ENCODE measurements around the gene CLASP2. TPM values are rescaled to one million over a fixed set of nuclear protein-coding genes. Genes with fewer than 3 reads are reported as not detected.
"Not testable (repeated sequence)": the region's sequence is repeated elsewhere in the genome, so short reads cannot be mapped to it uniquely, and the experiment has no call there.

Gene CLASP2
- total RNA-seq, 1 experiment from 2014 or later = 95.2 TPM

DNA sequence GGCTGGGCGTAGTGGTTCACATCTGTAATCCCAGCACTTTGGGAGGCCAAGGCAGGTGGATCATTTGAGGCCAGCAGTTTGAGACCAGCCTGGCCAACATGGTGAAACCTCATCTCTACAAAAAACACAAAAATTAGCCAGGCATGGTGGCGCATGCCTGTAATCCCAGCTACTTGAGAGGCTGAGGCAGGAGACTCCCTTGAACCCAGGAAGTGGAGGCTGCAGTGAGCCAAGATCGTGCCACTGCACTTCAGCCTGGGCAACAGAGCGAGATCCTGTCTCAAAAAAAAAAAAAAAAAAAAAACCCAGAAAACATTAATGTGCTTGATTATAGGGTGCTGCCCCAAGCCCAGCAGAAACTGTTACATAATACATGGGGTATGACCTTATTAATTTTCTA, 67.0 kb downstream of the CLASP2 start:
- in situ Hi-C loops (cut with HindIII; ENCODE audit: low pct_unique_long_range_greater_than_20kb, low sequenced_read_pairs); DNase-seq (ENCODE audit: low read depth, low spot score): not testable (repeated sequence)

DNA sequence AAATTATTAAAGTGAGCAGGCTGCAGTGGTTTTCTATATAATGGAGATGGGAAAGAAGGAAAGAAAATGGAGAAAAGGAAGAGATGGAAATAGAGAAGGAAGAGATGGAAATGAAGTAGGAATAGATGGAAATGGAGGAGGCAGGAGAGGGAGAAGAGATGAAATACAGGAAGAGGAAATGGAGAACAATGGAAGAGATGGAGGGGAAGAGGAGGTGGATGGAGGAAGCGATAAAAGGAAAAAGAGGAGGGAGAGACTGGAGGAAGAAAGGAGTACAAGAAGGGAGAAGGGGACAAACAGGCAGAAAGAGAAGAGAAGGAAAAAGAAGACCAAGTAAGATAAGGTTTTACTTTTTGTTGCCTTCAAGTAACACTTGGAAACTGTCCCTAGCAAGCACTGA, 67.6 kb downstream of the CLASP2 start:
- in situ Hi-C loops (cut with HindIII; ENCODE audit: low pct_unique_long_range_greater_than_20kb, low sequenced_read_pairs) = no loop called here
- no peak for DNase-seq (ENCODE audit: low read depth, low spot score)

DNA sequence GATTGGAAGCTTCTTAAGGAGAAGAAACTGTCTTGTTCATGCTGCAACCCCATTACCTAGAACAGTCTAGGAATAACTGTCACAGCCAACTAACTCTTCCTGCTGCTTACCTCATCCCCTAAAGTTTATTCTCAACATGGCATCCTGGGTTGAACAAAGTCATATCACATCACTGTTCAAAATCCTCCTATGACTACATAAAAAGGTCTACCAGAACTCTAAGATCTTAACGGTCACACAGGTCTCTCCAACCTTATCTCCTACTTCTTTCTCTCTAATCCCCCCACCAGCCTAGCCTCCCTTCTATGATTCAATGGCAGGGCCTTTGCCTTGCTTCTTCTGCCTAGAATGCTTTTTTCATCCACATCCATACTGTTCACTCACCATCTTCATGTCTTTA, 69.3 kb downstream of the CLASP2 start:
- DNase-seq (ENCODE audit: low read depth, low spot score) = no peak
- in situ Hi-C loops (cut with HindIII; ENCODE audit: low pct_unique_long_range_greater_than_20kb, low sequenced_read_pairs) = loop anchor here (25.0 kb wide), 1 partner anchor 139 kb away; the partner anchor contains the start of gene PDCD6IP

DNA sequence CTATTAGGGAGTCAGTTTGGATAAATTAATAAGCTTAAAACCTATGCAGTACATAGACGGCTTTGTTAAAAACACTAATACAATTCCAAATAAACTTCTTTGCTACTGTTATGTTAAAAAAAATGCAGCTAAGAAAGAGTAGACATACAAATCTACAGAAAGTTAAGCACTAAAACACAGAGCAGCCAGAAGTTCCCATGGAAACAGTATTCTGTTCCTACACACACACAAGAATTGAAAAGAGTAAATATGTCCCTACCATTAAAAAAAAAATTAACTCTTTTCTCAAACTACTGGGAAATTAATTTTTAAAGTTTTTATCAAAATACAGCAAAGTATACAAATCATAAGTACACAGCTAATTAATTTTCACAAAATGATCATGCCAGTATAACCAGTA, 71.6 kb downstream of the CLASP2 start:
- in situ Hi-C loops (cut with HindIII; ENCODE audit: low pct_unique_long_range_greater_than_20kb, low sequenced_read_pairs) = loop anchor here (25.0 kb wide), 1 partner anchor 141 kb away; the partner anchor contains the start of gene PDCD6IP

DNA sequence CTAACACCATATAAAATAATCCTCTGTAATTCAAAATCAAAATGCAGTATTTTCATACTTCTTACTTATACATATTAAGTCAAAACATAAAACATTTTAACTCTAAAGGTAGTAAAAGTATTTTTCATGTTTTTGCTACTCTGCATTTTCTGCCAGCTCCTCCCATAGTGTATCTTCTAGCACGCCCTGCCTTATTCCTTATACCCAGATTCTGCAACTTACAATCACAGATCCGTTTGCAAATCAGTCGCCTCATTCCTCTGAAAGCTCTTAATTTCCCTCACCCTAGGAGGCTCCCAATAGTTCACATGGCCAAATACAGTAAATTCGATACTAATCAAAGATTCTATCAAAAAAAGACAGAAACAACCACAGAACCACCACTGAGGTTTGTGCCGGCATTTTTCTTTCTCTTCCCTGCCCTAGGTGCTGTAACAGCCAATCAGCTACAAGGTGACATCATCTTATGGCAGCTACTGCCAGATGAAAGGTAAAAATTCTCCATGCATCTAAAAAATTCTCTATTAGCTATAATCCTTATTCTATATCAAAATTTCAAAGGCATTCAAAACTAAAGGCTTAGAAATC, 72.9 kb downstream of the CLASP2 start:
- in situ Hi-C loops (cut with HindIII; ENCODE audit: low pct_unique_long_range_greater_than_20kb, low sequenced_read_pairs) = loop anchor here (25.0 kb wide), 1 partner anchor 142 kb away; the partner anchor contains the start of gene PDCD6IP

More for the DNA sequence above, 71.6 kb downstream of the CLASP2 start:
- no peak for DNase-seq (ENCODE audit: low read depth, low spot score)

DNA sequence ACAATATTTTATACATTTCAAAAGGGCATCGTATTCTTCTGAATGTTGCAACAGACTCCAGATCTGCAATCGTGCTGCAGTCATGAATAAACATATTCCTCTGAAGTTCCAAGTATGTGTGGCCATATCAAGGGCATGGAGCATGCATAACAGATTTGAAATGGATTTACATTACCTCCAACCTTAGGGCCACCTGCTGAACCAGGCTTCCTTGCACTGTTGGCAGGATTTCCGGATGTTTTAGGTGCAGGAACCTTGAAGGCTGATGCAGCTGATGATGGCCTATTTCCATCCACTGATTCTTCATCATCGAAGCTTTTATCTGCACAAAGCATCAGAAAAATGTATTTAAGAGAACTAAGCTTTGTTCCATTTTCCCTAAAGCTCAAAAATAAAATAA, 73.5 kb downstream of the CLASP2 start:
- no peak for DNase-seq (ENCODE audit: low read depth, low spot score)
- in situ Hi-C loops (cut with HindIII; ENCODE audit: low pct_unique_long_range_greater_than_20kb, low sequenced_read_pairs) = loop anchor here (25.0 kb wide), 1 partner anchor 143 kb away; the partner anchor contains the start of gene PDCD6IP

More for the DNA sequence above, 72.9 kb downstream of the CLASP2 start:
- DNase-seq (ENCODE audit: low read depth, low spot score) = peak; percentile 64

DNA sequence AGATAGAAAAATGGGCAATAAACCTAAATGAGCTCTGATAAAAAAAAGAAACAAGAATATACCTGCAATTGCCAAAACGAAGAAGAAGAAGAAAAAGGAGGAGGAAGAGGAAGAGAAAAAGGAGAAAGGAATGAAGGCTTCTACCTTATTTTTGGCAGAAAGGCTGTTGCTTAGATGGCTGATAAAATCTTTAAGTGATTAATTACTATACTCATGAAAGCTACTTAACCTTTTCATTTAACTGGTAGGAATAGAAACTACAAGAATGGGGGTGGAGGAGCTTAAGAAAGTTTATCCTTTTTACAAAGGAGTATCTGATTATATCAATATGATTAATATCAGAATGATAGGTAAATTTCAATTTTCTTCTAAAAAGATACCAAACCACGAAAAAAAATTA, 75.2 kb downstream of the CLASP2 start:
- in situ Hi-C loops (cut with HindIII; ENCODE audit: low pct_unique_long_range_greater_than_20kb, low sequenced_read_pairs) = loop anchor here (25.0 kb wide), 1 partner anchor 144 kb away; the partner anchor contains the start of gene PDCD6IP
- DNase-seq (ENCODE audit: low read depth, low spot score) = no peak

DNA sequence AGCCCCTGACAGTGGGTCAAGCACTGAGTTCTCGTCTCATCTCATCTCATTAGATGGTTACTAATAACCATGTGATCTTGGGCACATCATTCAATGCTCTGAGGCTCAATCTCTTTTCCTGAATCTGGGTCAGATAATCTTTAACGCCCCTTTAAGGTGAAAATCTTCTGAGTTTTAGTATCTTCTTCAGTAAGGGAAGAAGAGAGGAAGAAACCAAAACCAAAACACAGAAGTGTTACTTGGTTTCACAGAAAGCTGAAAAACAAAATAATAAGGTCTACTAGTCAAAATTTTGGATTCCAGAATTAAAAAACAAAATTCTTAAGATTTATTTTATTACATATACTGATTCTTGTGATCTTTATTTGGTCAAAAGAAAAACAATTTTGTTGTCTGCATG, 78.2 kb downstream of the CLASP2 start:
- in situ Hi-C loops (cut with HindIII; ENCODE audit: low pct_unique_long_range_greater_than_20kb, low sequenced_read_pairs) = loop anchor here (25.0 kb wide), 1 partner anchor 147 kb away; the partner anchor contains the start of gene PDCD6IP
- no peak for DNase-seq (ENCODE audit: low read depth, low spot score)

DNA sequence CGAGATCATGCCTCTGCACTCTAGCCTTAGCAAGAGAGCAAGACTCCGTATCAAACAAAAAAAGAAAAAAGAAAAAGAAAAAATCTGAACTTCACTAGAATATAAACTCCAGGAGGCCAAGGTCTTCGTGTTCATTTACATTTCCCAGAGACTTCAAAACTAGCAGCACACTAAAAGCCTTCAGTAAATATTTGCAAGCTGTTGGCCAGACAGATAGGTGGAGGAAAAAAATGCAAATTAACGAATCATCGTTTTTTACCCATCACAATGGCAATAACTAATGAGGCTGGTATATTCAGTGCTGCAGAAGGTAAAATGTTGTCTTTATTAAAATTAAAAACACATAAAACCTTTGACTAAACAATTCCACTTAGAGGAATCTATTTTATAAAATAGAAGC, 80.6 kb downstream of the CLASP2 start:
- no peak for DNase-seq (ENCODE audit: low read depth, low spot score)
- in situ Hi-C loops (cut with HindIII; ENCODE audit: low pct_unique_long_range_greater_than_20kb, low sequenced_read_pairs) = loop anchor here (25.0 kb wide), 1 partner anchor 150 kb away; the partner anchor contains the start of gene PDCD6IP

DNA sequence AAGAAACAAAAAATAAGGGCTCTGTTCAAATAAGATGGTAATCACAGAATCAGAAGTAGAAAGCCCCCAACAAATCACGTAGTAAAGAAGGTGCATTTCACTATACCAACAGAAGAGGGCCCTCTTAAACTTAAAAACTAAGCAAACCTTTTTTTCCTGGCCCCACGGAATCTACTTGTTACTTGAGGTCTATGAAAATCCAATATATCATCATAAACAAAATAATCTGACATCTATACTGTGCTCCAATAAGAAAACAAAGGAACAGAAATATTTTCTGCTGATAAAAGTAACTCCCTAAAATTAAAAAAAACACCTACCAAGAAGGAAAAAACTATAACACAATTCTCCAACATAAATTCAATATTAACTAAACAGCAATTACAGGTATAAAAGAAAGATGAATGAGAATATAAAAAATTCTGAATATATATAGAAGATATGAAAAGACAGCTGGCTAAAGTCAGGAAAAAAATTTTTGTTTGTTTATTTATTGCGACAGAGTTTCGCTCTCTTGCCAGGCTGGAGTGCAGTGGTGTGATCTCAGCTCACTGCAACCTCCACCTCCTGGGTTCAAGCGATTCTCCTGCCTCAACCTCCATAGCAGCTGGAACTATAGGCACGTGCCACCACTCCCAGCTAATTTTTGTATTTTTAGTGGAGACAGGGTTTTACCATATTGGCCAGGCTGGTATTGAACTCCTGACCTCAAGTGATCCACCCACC, 81.8 kb downstream of the CLASP2 start:
- in situ Hi-C loops (cut with HindIII; ENCODE audit: low pct_unique_long_range_greater_than_20kb, low sequenced_read_pairs) = loop anchor here (25.0 kb wide), 1 partner anchor 151 kb away; the partner anchor contains the start of gene PDCD6IP
- peak; percentile 78 for DNase-seq (ENCODE audit: low read depth, low spot score)

DNA sequence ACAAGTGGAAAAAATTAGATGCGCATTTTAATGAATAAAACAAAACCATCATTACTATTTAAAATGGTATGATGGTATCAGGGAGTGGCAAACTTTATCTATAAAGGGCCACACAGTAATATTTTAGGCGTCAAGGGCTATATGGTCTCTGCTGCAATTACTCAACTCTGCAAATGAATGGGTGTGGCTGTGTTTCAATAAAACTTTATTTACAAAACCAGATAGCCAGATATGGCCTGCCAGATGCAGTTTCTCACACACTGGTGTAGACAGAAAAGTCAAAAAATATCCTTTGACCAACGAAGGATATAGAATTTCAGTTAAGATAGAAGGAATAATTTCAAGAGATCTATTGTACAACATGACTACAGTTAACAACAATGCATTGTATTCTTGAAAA, 83.8 kb downstream of the CLASP2 start:
- no peak for DNase-seq (ENCODE audit: low read depth, low spot score)
- in situ Hi-C loops (cut with HindIII; ENCODE audit: low pct_unique_long_range_greater_than_20kb, low sequenced_read_pairs) = loop anchor here (25.0 kb wide), 1 partner anchor 153 kb away; the partner anchor contains the start of gene PDCD6IP

DNA sequence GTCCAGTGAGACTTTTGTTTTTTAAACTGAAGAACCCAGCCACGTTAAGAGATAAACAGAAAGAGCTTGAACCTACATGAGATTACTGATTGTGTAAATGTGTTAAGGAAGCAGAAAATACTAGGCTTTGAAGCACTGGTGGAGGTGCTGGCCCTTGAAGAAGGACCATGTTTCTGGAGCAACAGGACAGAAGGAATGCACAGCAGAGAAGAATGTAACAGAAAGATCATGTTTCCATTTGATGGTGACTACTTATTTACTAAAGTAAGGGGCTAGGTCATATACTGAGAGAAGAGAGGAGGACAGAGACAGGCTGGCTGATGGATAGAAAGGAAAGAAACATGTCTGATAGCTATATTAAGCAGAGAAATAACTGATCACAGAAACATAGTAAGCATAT, 88.8 kb downstream of the CLASP2 start:
- no peak for DNase-seq (ENCODE audit: low read depth, low spot score)
- in situ Hi-C loops (cut with HindIII; ENCODE audit: low pct_unique_long_range_greater_than_20kb, low sequenced_read_pairs) = loop anchor here (25.0 kb wide), 1 partner anchor 158 kb away; the partner anchor contains the start of gene PDCD6IP

DNA sequence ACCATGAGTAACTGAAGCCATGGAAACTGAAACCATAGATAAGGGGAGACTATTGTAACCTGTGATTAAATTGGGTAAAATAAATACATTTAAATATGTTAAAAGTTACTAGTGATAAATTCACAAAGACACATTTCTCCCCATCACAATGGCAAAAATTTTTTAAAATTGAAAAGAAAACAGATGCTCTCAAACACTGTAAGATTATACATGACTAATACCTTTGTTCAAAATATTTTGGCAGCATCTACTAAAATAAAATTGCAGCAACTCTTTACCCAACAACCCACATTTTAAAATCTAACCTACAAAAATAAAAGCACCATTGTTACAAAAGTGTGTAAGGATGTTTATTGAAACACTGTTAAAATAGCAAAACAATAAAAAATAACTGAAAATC, 93.3 kb downstream of the CLASP2 start:
- DNase-seq (ENCODE audit: low read depth, low spot score) = no peak
- in situ Hi-C loops (cut with HindIII; ENCODE audit: low pct_unique_long_range_greater_than_20kb, low sequenced_read_pairs) = loop anchor here (25.0 kb wide), 1 partner anchor 163 kb away; the partner anchor contains the start of gene PDCD6IP

DNA sequence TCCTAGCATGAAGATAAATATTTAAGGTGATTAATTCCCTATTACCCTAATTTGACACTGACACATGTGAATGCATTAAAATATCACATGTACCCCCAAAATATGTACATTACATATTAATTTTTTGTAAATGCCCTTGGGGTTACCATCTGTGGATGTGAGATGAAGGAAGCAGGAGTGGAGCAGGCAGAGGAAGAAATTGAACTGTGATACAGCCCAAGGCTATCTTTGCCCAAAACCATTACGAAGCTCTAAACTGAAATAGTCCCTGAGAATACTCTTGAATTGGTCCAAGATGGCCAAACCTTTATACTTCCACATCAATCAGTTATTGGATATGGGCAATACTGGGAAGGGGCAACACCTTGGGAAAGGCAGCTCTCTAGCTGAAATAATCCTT, 105.0 kb downstream of the CLASP2 start:
- in situ Hi-C loops (cut with HindIII; ENCODE audit: low pct_unique_long_range_greater_than_20kb, low sequenced_read_pairs) = no loop called here
- DNase-seq (ENCODE audit: low read depth, low spot score) = peak; percentile 90

DNA sequence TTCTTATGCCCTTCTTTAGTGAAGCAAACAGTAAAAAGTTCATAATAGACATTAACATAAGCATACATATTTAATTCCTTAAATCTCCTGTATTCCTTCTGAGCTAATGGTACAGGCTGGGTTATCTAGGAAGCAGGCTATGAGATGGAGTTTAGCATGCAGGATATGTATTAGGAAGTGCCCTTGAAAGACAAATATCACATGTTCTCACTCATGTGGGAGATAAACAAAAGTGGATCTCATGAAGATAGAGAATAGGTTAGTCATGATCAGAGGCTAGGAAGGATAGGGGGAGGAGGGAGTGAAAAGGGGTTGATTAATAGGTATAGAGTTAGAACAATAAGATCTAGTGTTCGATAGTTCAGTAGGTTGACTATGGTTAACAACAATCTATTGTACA, 105.4 kb downstream of the CLASP2 start:
- in situ Hi-C loops (cut with HindIII; ENCODE audit: low pct_unique_long_range_greater_than_20kb, low sequenced_read_pairs) = no loop called here
- peak; percentile 98 for DNase-seq (ENCODE audit: low read depth, low spot score)

DNA sequence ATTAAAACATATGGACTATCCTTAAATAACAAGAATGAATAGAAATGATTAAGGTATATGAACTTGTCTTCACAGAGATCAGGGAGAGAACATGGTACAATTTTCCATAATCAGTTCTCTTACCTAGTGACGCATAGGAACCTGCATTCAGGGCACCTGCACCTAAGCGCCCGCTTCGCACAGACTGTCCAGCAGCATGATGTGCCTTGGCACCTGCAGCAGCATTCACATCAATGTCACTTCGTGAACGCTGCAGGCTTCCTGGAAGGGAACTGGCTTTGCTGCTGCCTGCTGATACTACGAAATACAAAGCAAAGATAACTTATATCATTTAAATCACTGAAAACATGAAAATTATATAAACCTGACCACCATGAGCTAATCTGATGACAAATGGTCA, 115.2 kb downstream of the CLASP2 start:
- in situ Hi-C loops (cut with HindIII; ENCODE audit: low pct_unique_long_range_greater_than_20kb, low sequenced_read_pairs) = no loop called here

DNA sequence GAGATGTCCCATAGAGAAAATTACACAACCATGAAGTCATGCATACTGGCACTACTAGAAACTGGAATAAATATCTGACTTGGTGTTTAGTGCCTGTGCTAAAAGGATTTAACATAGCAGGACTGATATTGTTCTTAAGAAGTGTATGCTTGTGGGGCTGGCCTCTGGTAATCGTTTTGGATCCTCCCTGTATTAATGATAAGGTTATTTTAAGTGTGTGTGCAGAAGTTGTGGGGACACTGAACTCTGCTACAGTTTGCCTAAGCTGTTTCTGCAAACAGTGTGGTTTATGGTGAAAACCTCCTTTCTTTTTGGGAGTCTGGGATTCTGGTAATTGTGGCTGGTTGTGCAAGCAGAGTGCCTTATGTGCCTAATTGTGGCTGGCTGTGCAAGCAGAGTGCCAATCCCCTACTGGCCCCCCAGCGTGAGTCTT, 120.8 kb downstream of the CLASP2 start:
- in situ Hi-C loops (cut with HindIII; ENCODE audit: low pct_unique_long_range_greater_than_20kb, low sequenced_read_pairs) = no loop called here
- no peak for DNase-seq (ENCODE audit: low read depth, low spot score)

More for the DNA sequence above, 115.2 kb downstream of the CLASP2 start:
- DNase-seq (ENCODE audit: low read depth, low spot score) = no peak

DNA sequence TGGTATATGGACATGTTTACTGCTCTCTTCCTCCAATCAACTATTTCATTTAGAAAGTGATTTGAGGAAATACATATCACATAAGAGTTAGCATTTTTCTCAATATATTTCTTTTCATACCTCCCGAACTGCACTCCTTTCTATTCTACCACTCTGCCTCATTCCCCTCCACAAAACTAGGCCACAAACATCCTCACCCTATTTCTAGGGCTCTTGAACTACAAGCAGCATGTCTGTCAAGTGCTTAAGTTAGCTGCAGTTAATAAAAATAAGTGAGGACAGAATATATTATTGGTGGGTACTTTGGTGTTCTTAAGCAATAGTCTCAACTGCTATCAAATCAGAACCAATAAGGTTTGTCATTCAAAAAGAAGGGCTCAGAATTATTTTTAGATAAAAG, 125.1 kb downstream of the CLASP2 start:
- no peak for DNase-seq (ENCODE audit: low read depth, low spot score)
- in situ Hi-C loops (cut with HindIII; ENCODE audit: low pct_unique_long_range_greater_than_20kb, low sequenced_read_pairs) = no loop called here
